Effector memory CD8-positive, alpha-beta T cell (primary cell): Measurements from ENCODE around the gene MIS18BP1.

ENCODE experiments used
- ATAC-seq: fragments of 150-1000 bp; cut with Tn5 transposase; replicated peaks from 2 replicates; pipeline ENCODE4 v1.10.0; 2021; ENCODE audit warnings: mild to moderate bottlenecking, moderate library complexity
- DNase-seq, 3 experiments: peaks; one replicate each; pipeline ENCODE4 v3.0.0; 2021
- H3K27ac Mint-ChIP-seq, 2 donors: one replicate each; pipeline ENCODE4 v1.8.0; 2022; ENCODE audit warnings: mild to moderate bottlenecking in 2 of 2, mixed read lengths in 2 of 2, moderate library complexity in 2 of 2
- H3K27me3 Mint-ChIP-seq, 2 donors: one replicate each; pipeline ENCODE4 v1.8.0; 2022; ENCODE audit warnings: mixed read lengths in 2 of 2
- H3K36me3 Mint-ChIP-seq: one replicate; pipeline ENCODE4 v1.8.0; 2022; ENCODE audit warnings: mild to moderate bottlenecking, moderate library complexity, mixed read lengths; ENCODE audit not compliant: insufficient read depth
- H3K4me1 Mint-ChIP-seq, 2 donors: one replicate each; pipeline ENCODE4 v1.8.0; 2022; ENCODE audit warnings: low read depth in 2 of 2, mixed read lengths in 2 of 2
- H3K4me3 Mint-ChIP-seq, 2 donors: one replicate each; pipeline ENCODE4 v1.8.0; 2022; ENCODE audit warnings: mild to moderate bottlenecking in 2 of 2, mixed read lengths in 2 of 2, moderate library complexity in 2 of 2
- H3K9me3 Mint-ChIP-seq, 2 donors: one replicate each; pipeline ENCODE4 v1.8.0; 2022; ENCODE audit warnings: mixed read lengths in 2 of 2

The MIS18BP1 gene

DNA sequence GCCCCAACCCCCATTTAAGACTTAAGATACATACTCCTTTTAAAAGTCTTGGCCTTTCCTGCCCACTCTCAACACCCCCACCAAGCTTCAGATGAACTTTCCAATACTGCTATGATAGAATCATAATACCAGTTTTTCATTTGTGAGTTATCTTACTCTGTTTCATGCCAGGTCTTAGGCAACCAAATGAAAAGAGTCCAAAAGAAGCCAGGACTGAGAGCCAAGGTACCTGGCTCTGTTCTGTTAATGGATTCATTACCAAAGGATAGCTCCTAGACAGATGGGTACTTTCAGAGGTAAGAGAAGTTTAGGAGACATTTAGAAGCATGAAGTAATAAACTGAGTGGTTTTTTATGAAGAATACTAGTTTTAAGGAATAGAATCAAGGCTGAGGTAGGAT, 83.1 kb downstream of the MIS18BP1 start:
- Mint-ChIP-seq H3K27me3 (no peaks in the 10 kb centered on the region), H3K9me3 (no peaks in the 10 kb centered on the region), H3K4me1 (no peaks in the 10 kb centered on the region), H3K27ac (no peak overlapping the region), H3K36me3 (peaks cover 11% of the 10 kb centered on the region), H3K4me3 (no peak overlapping the region)
- ATAC-seq: no peak
- DNase-seq: no peak

DNA sequence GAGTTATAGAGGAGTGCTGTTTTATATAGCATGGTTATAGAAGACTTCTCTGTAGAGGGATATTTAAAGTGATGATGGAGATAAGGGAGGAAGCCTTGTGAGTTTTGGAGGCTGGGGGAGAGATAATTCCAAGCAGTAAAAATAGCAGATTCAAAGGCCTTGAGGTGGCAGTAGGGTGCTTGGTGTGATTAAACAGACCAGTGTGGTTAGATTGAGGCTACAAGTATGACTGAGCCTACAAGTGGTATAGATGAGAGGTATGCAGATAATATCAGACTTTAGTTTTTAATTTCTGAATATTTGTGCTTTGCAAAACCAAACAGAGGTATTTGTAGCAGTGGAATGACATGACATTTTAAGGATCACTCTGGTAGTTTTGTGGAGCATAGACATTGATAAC, 96.9 kb downstream of the MIS18BP1 start:
- H3K27me3 Mint-ChIP-seq: no peaks in the 10 kb centered on the region
- DNase-seq (no peak), ATAC-seq (no peak)
- peaks cover 5% of the 10 kb centered on the region for H3K36me3 Mint-ChIP-seq
- H3K4me3 Mint-ChIP-seq: no peak overlapping the region
- no peaks in the 10 kb centered on the region for H3K4me1 Mint-ChIP-seq
- no peak overlapping the region for H3K27ac Mint-ChIP-seq
- no peaks in the 10 kb centered on the region for H3K9me3 Mint-ChIP-seq
